ENCODE data around the gene TANC1.

TANC1 gene

GRCh38 chr2:159163930-159164329 is 195.5 kb downstream of the TANC1 start:
- Mint-ChIP-seq H3K27me3 (no peaks in the 10 kb centered on the region), H3K27ac (no peak overlapping the region), H3K4me1 (peaks cover 5 to 26% of the 10 kb centered on the region in 2 donors), H3K4me3 (no peak overlapping the region), H3K36me3 (no peaks in the 10 kb centered on the region), H3K9me3 (no peaks in the 10 kb centered on the region)
- DNase-seq (no peak), ATAC-seq (replicated peaks) (peak; percentile 59 to 61)

GRCh38 chr2:159164457-159164911 is 196.0 kb downstream of the TANC1 start:
- no peaks in the 10 kb centered on the region for H3K36me3 Mint-ChIP-seq
- no peak overlapping the region for H3K27ac Mint-ChIP-seq
- peak; percentile 60 to 65 for ATAC-seq (replicated peaks)
- H3K9me3 Mint-ChIP-seq, result no peaks in the 10 kb centered on the region
- DNase-seq, result no peak
- H3K27me3 Mint-ChIP-seq, result no peaks in the 10 kb centered on the region
- H3K4me3 Mint-ChIP-seq, result no peak overlapping the region
- peaks cover 5 to 26% of the 10 kb centered on the region in 2 donors for H3K4me1 Mint-ChIP-seq

GRCh38 chr2:159165048-159165447 is 196.6 kb downstream of the TANC1 start:
- no peak for ATAC-seq (replicated peaks)
- Mint-ChIP-seq H3K27me3 (no peaks in the 10 kb centered on the region), H3K36me3 (no peaks in the 10 kb centered on the region), H3K4me3 (no peak overlapping the region), H3K27ac (no peak overlapping the region), H3K4me1 (peaks cover 5 to 26% of the 10 kb centered on the region in 2 donors), H3K9me3 (no peaks in the 10 kb centered on the region)
- no peak for DNase-seq

- Mint-ChIP-seq H3K4me1 (peaks cover 2 to 17% of the 10 kb centered on the region in 2 donors), H3K36me3 (no peaks in the 10 kb centered on the region), H3K9me3 (no peaks in the 10 kb centered on the region), H3K27ac (no peak overlapping the region), H3K27me3 (no peaks in the 10 kb centered on the region), H3K4me3 (no peak overlapping the region)
- no peak for ATAC-seq (replicated peaks)
- DNase-seq, result no peak
These were observed 200.3 kb downstream of the TANC1 start for GRCh38 chr2:159168707-159169106.

- DNase-seq (no peak), ATAC-seq (replicated peaks) (no peak)
- Mint-ChIP-seq H3K4me1 (peaks cover 0 to 12% of the 10 kb centered on the region in 2 donors), H3K27ac (no peak overlapping the region), H3K36me3 (no peaks in the 10 kb centered on the region), H3K9me3 (no peaks in the 10 kb centered on the region), H3K27me3 (no peaks in the 10 kb centered on the region), H3K4me3 (no peak overlapping the region)
These were observed 200.7 kb downstream of the TANC1 start for GRCh38 chr2:159169187-159169586.

- no peak for ATAC-seq (replicated peaks)
- H3K4me1 Mint-ChIP-seq, result no peaks in the 10 kb centered on the region
- no peak overlapping the region for H3K27ac Mint-ChIP-seq
- H3K4me3 Mint-ChIP-seq, result no peak overlapping the region
- no peaks in the 10 kb centered on the region for H3K36me3 Mint-ChIP-seq
- H3K27me3 Mint-ChIP-seq, result no peaks in the 10 kb centered on the region
- no peak for DNase-seq
- no peaks in the 10 kb centered on the region for H3K9me3 Mint-ChIP-seq
These were observed 204.0 kb downstream of the TANC1 start for GRCh38 chr2:159172403-159172802.

- H3K4me1 Mint-ChIP-seq, result no peaks in the 10 kb centered on the region
- no peak overlapping the region for H3K27ac Mint-ChIP-seq
- DNase-seq (no peak), ATAC-seq (replicated peaks) (no peak)
- no peaks in the 10 kb centered on the region for H3K27me3 Mint-ChIP-seq
- no peaks in the 10 kb centered on the region for H3K9me3 Mint-ChIP-seq
- H3K36me3 Mint-ChIP-seq, result no peaks in the 10 kb centered on the region
- H3K4me3 Mint-ChIP-seq, result no peak overlapping the region
These were observed 206.3 kb downstream of the TANC1 start for GRCh38 chr2:159174759-159175158.

- H3K27me3 Mint-ChIP-seq, result no peaks in the 10 kb centered on the region
- no peak overlapping the region for H3K4me3 Mint-ChIP-seq
- no peak overlapping the region for H3K27ac Mint-ChIP-seq
- ATAC-seq (replicated peaks), result no peak
- H3K36me3 Mint-ChIP-seq, result no peaks in the 10 kb centered on the region
- H3K4me1 Mint-ChIP-seq, result no peaks in the 10 kb centered on the region
- no peaks in the 10 kb centered on the region for H3K9me3 Mint-ChIP-seq
- no peak for DNase-seq
These were observed 206.7 kb downstream of the TANC1 start for GRCh38 chr2:159175182-159175581.

GRCh38 chr2:159175927-159176326 is 207.5 kb downstream of the TANC1 start:
- no peak overlapping the region for H3K4me3 Mint-ChIP-seq
- DNase-seq, result no peak
- no peak for ATAC-seq (replicated peaks)
- H3K27me3 Mint-ChIP-seq, result no peaks in the 10 kb centered on the region
- H3K27ac Mint-ChIP-seq, result no peak overlapping the region
- H3K36me3 Mint-ChIP-seq, result no peaks in the 10 kb centered on the region
- H3K9me3 Mint-ChIP-seq, result no peaks in the 10 kb centered on the region
- H3K4me1 Mint-ChIP-seq, result no peaks in the 10 kb centered on the region

- no peak overlapping the region for H3K4me3 Mint-ChIP-seq
- H3K4me1 Mint-ChIP-seq, result no peaks in the 10 kb centered on the region
- no peaks in the 10 kb centered on the region for H3K9me3 Mint-ChIP-seq
- no peak overlapping the region for H3K27ac Mint-ChIP-seq
- DNase-seq, result no peak
- no peaks in the 10 kb centered on the region for H3K36me3 Mint-ChIP-seq
- no peak for ATAC-seq (replicated peaks)
- no peaks in the 10 kb centered on the region for H3K27me3 Mint-ChIP-seq
These were observed 208.1 kb downstream of the TANC1 start for GRCh38 chr2:159176555-159176954.

- no peaks in the 10 kb centered on the region for H3K9me3 Mint-ChIP-seq
- no peak overlapping the region for H3K4me3 Mint-ChIP-seq
- no peaks in the 10 kb centered on the region for H3K36me3 Mint-ChIP-seq
- H3K4me1 Mint-ChIP-seq, result no peaks in the 10 kb centered on the region
- no peak for ATAC-seq (replicated peaks)
- no peak for DNase-seq
- H3K27ac Mint-ChIP-seq, result no peak overlapping the region
- no peaks in the 10 kb centered on the region for H3K27me3 Mint-ChIP-seq
These were observed 208.9 kb downstream of the TANC1 start for GRCh38 chr2:159177357-159177756.

- Mint-ChIP-seq H3K27me3 (no peaks in the 10 kb centered on the region), H3K36me3 (no peaks in the 10 kb centered on the region), H3K4me3 (no peak overlapping the region), H3K27ac (no peak overlapping the region), H3K9me3 (no peaks in the 10 kb centered on the region), H3K4me1 (no peaks in the 10 kb centered on the region)
- ATAC-seq (replicated peaks) (no peak), DNase-seq (no peak)
These were observed 209.5 kb downstream of the TANC1 start for GRCh38 chr2:159177957-159178356.

- H3K27ac Mint-ChIP-seq, result no peak overlapping the region
- ATAC-seq (replicated peaks), result no peak
- no peaks in the 10 kb centered on the region for H3K36me3 Mint-ChIP-seq
- DNase-seq, result no peak
- no peak overlapping the region for H3K4me3 Mint-ChIP-seq
- H3K4me1 Mint-ChIP-seq, result no peaks in the 10 kb centered on the region
- no peaks in the 10 kb centered on the region for H3K9me3 Mint-ChIP-seq
- no peaks in the 10 kb centered on the region for H3K27me3 Mint-ChIP-seq
These were observed 210.7 kb downstream of the TANC1 start for GRCh38 chr2:159179096-159179495.

- Mint-ChIP-seq H3K27me3 (no peaks in the 10 kb centered on the region), H3K9me3 (no peaks in the 10 kb centered on the region), H3K27ac (no peak overlapping the region), H3K4me1 (no peaks in the 10 kb centered on the region), H3K4me3 (no peak overlapping the region), H3K36me3 (no peaks in the 10 kb centered on the region)
- DNase-seq, result no peak
- no peak for ATAC-seq (replicated peaks)
These were observed 211.3 kb downstream of the TANC1 start for GRCh38 chr2:159179696-159180095.

- H3K27ac Mint-ChIP-seq, result no peak overlapping the region
- no peaks in the 10 kb centered on the region for H3K36me3 Mint-ChIP-seq
- H3K4me1 Mint-ChIP-seq, result peaks cover 13 to 15% of the 10 kb centered on the region in 2 donors
- H3K9me3 Mint-ChIP-seq, result no peaks in the 10 kb centered on the region
- ATAC-seq (replicated peaks) (no peak), DNase-seq (no peak)
- no peaks in the 10 kb centered on the region for H3K27me3 Mint-ChIP-seq
- H3K4me3 Mint-ChIP-seq, result no peak overlapping the region
These were observed 214.9 kb downstream of the TANC1 start for GRCh38 chr2:159183346-159183745.

Measured in stimulated activated naive B cell treated with anti-CD40 and anti-IgM and Interleukin-4, amounts not matched to agents 10 μg/mL and 1 μg/mL and 100 μg/mL, for 72 hours (primary cell).